Kidney (tissue), 14 donors: ENCODE measurements around the gene GTF2F1. TPM values are rescaled to one million over a fixed set of nuclear protein-coding genes. Genes with fewer than 3 reads are reported as not detected.
"Not testable (repeated sequence)": the region's sequence is repeated elsewhere in the genome, so short reads cannot be mapped to it uniquely, and the experiment has no call there.

Experiments
- DNase-seq, 5 donors: peaks; one replicate each; pipeline ENCODE4 v3.0.0-alpha.2; 2013 to 2020
- FAIRE-seq: peaks from 2 replicates; lab custom pipeline; 2012; peaks lifted over from hg19 to GRCh38; lab: Jason Lieb, UNC
- H3K27ac ChIP-seq, 2 donors: one replicate each; pipeline ENCODE4 v1.7.0; 2013; ENCODE audit warnings: low read depth in 2 of 2, low read length in 2 of 2, inconsistent platforms in 1 of 2
- H3K27me3 ChIP-seq: one replicate; pipeline ENCODE4 v1.7.1; 2013; ENCODE audit warnings: low read length, inconsistent platforms; ENCODE audit not compliant: control insufficient read depth, insufficient read depth
- H3K36me3 ChIP-seq, 3 donors: one replicate each; pipeline versions ENCODE4 v1.7.0 to v1.7.1; 2013; ENCODE audit warnings: low read length in 3 of 3, control low read depth in 1 of 3, inconsistent platforms in 1 of 3; ENCODE audit not compliant: insufficient read depth in 3 of 3, control insufficient read depth in 2 of 3
- H3K4me1 ChIP-seq, 3 donors: one replicate each; pipeline versions ENCODE4 v1.7.0 to v1.7.1; 2013; ENCODE audit warnings: low read length in 3 of 3, inconsistent platforms in 1 of 3, low read depth in 1 of 3; ENCODE audit not compliant: control insufficient read depth in 2 of 3, insufficient read depth in 2 of 3
- H3K4me3 ChIP-seq, 3 donors: one replicate each; pipeline versions ENCODE4 v1.7.0 to v1.8.1; 2013; ENCODE audit warnings: low read length in 3 of 3, control low read depth in 1 of 3, inconsistent platforms in 1 of 3
- H3K9ac ChIP-seq, 3 donors: one replicate each; pipeline versions ENCODE4 v1.7.0 to v1.7.1; 2013; ENCODE audit warnings: low read length in 3 of 3, control low read depth in 1 of 3, inconsistent platforms in 1 of 3
- H3K9me3 ChIP-seq, 3 donors: one replicate each; pipeline versions ENCODE4 v1.7.0 to v1.7.1; 2013; ENCODE audit warnings: low read length in 3 of 3, control low read depth in 1 of 3, inconsistent platforms in 1 of 3; ENCODE audit not compliant: control insufficient read depth in 2 of 3, insufficient read depth in 1 of 3
- CTCF ChIP-seq: IDR thresholded peaks from 3 replicates; pipeline ENCODE4 v1.5.1; 2012; ENCODE audit warnings: mild to moderate bottlenecking, moderate library complexity, borderline replicate concordance; ENCODE audit not compliant: insufficient read depth; ENCODE audit errors: extremely low read depth
- intact Hi-C: fragments of 100-400 bp; cut with DNase I; formaldehyde crosslinking; loops from one replicate; pipeline ENCODE4 v1.11.1; 2022
- polyA plus RNA-seq: library from polyadenylated mRNA; stranded (reverse); fragments of 350-450 nt; fragmentation: Illumina TruSeq; extraction: RNeasy Lipid Tissue Mini Kit (QIAGEN cat#74804); gene quantifications from one replicate; pipeline ENCODE4 v1.2.3, GENCODE V29; 2014; ENCODE audit warnings: low read depth, low replicate concordance; ENCODE audit not compliant: insufficient read depth
- total RNA-seq: library from RNA; stranded (reverse); fragmentation: NEBNext Ultra II Directional; extraction: Animal tissue kit (Norgen Biotek cat#: 25700); gene quantifications from one replicate; pipeline ENCODE4 v1.2.1, GENCODE V29; 2021
- donor health status: control.
- donor health status: control.
- donor health status: control.
- donor health status: control.
- donor health status: control.
- donor health status: DM: yes; HTN: yes; CAD: no.
- donor health status: Normal renal cell carcinoma (clear cell type).

GTF2F1 gene
- total and polyA plus RNA-seq, 2 donors from 2014 or later, result 44.1 to 61.7 TPM

- DNase-seq (peak in 1 of 5 donors; percentile 16), FAIRE-seq (no peak)
- intact Hi-C loops, result no loop called here
- Histone ChIP-seq H3K27ac (no peak overlapping the region), H3K27me3 (no peaks in the 10 kb centered on the region), H3K4me1 (peaks cover 0 to 6% (median 0%) of the 10 kb centered on the region in 3 donors), H3K9me3 (no peaks in the 10 kb centered on the region), H3K9ac (no peak overlapping the region), H3K4me3 (no peak overlapping the region), H3K36me3 (no peaks in the 10 kb centered on the region)
- TF ChIP-seq CTCF, result no peak
Measured at GRCh38 chr19:6359568-6360341, 33.2 kb downstream of the GTF2F1 start.

GRCh38 chr19:6358003-6358402, 35.0 kb downstream of the GTF2F1 start:
- Histone ChIP-seq H3K9ac (no peak overlapping the region), H3K4me1 (peaks cover 0 to 6% (median 0%) of the 10 kb centered on the region in 3 donors), H3K27me3 (no peaks in the 10 kb centered on the region), H3K36me3 (no peaks in the 10 kb centered on the region), H3K4me3 (no peak overlapping the region), H3K9me3 (no peaks in the 10 kb centered on the region), H3K27ac (no peak overlapping the region)
- intact Hi-C loops, result no loop called here
- FAIRE-seq (no peak), DNase-seq (peak in 4 of 5 donors; percentile 38 to 61 (median 52))
- no peak for TF ChIP-seq CTCF

- H3K4me1 ChIP-seq, result peaks cover 0 to 2% (median 0%) of the 10 kb centered on the region in 3 donors
- FAIRE-seq (no peak), DNase-seq (peak in 1 of 5 donors; percentile 41)
- H3K9me3 ChIP-seq, result no peaks in the 10 kb centered on the region
- no peaks in the 10 kb centered on the region for H3K36me3 ChIP-seq
- no peaks in the 10 kb centered on the region for H3K27me3 ChIP-seq
- H3K27ac ChIP-seq, result no peak overlapping the region
- intact Hi-C loops, result no loop called here
- TF ChIP-seq CTCF, result no peak
- no peak overlapping the region for H3K9ac ChIP-seq
- no peak overlapping the region for H3K4me3 ChIP-seq
Measured at GRCh38 chr19:6357174-6357573, 35.8 kb downstream of the GTF2F1 start.

GRCh38 chr19:6355321-6356040, 37.5 kb downstream of the GTF2F1 start:
- H3K9me3 ChIP-seq, H3K27me3 ChIP-seq, H3K4me3 ChIP-seq, intact Hi-C loops, H3K9ac ChIP-seq, H3K4me1 ChIP-seq, H3K27ac ChIP-seq, H3K36me3 ChIP-seq, FAIRE-seq: not testable (repeated sequence)
- peak in 1 of 5 donors; percentile 57 for DNase-seq
